Panc1 (cell line): ENCODE data around the gene CNIH2.

ENCODE experiments used
- CTCF ChIP-seq: fragments of 450-650 bp; IDR thresholded peaks from 2 replicates; pipeline ENCODE4 v1.5.1; 2017; ENCODE audit warnings: mild to moderate bottlenecking
- POLR2AphosphoS5 ChIP-seq: IDR thresholded peaks from 2 replicates; pipeline ENCODE4 v1.6.1; 2012; ENCODE audit warnings: mild to moderate bottlenecking, low read depth, low read length, moderate library complexity
- SIN3A ChIP-seq: IDR thresholded peaks from 2 replicates; pipeline ENCODE4 v1.6.1; 2012; ENCODE audit warnings: low read depth, mild to moderate bottlenecking, low read length, moderate library complexity, borderline replicate concordance; ENCODE audit not compliant: insufficient read depth

- TF ChIP-seq CTCF (no peak), POLR2AphosphoS5 (no peak), SIN3A (no peak)
These were observed 42.8 kb upstream of the CNIH2 start for GRCh38 chr11:66235141-66235540.
